ENCODE data around the gene RADIL. TPM values are rescaled to one million over a fixed set of nuclear protein-coding genes. Genes with fewer than 3 reads are reported as not detected.
"Not testable (repeated sequence)": the region's sequence is repeated elsewhere in the genome, so short reads cannot be mapped to it uniquely, and the experiment has no call there.

Gene RADIL
- total RNA-seq, 1 donor from 2014 or later = 2.4 TPM

GRCh38 chr7:4793385-4793993 is 90.0 kb downstream of the RADIL start:
- DNase-seq (ENCODE audit: low spot score) = not testable (repeated sequence)

GRCh38 chr7:4792537-4793126 is 90.9 kb downstream of the RADIL start:
- DNase-seq (ENCODE audit: low spot score) = no peak

GRCh38 chr7:4791738-4792536 is 91.6 kb downstream of the RADIL start:
- peak; percentile 75 for DNase-seq (ENCODE audit: low spot score)

- no peak for DNase-seq (ENCODE audit: low spot score)
Observed at GRCh38 chr7:4791101-4791737, 92.3 kb downstream of the RADIL start.

GRCh38 chr7:4790516-4790991 is 93.0 kb downstream of the RADIL start:
- DNase-seq (ENCODE audit: low spot score) = no peak

GRCh38 chr7:4790078-4790465 is 93.4 kb downstream of the RADIL start:
- DNase-seq (ENCODE audit: low spot score) = no peak

- DNase-seq (ENCODE audit: low spot score) = no peak
Observed at GRCh38 chr7:4789194-4790077, 94.1 kb downstream of the RADIL start.

- DNase-seq (ENCODE audit: low spot score) = no peak
Observed at GRCh38 chr7:4788627-4789189, 94.8 kb downstream of the RADIL start.

- DNase-seq (ENCODE audit: low spot score) = no peak
Observed at GRCh38 chr7:4787947-4788626, 95.4 kb downstream of the RADIL start.

GRCh38 chr7:4787541-4787940 is 96.0 kb downstream of the RADIL start:
- no peak for DNase-seq (ENCODE audit: low spot score)

GRCh38 chr7:4786015-4786414 is 97.5 kb downstream of the RADIL start:
- no peak for DNase-seq (ENCODE audit: low spot score)

GRCh38 chr7:4785371-4785770 is 98.1 kb downstream of the RADIL start:
- no peak for DNase-seq (ENCODE audit: low spot score)

- no peak for DNase-seq (ENCODE audit: low spot score)
Observed at GRCh38 chr7:4784799-4785198, 98.7 kb downstream of the RADIL start.

GRCh38 chr7:4783762-4784351 is 99.7 kb downstream of the RADIL start:
- no peak for DNase-seq (ENCODE audit: low spot score)

- DNase-seq (ENCODE audit: low spot score) = no peak
Observed at GRCh38 chr7:4783292-4783652, 100.2 kb downstream of the RADIL start.

- no peak for DNase-seq (ENCODE audit: low spot score)
Observed at GRCh38 chr7:4782333-4783291, 100.9 kb downstream of the RADIL start.

- DNase-seq (ENCODE audit: low spot score) = no peak
Observed at GRCh38 chr7:4781366-4782069, 102.0 kb downstream of the RADIL start.

- no peak for DNase-seq (ENCODE audit: low spot score)
Observed at GRCh38 chr7:4779118-4779517, 104.4 kb downstream of the RADIL start.

Measured in mucosa of gallbladder (tissue), 1 donor.